Measurements from ENCODE around the gene ZNF76.

ZNF76 gene

GRCh38 chr6:35259194-35259947, at the start of gene ZNF76:
ZNF76 (plus strand) TSS chr6:35259735; CDS start chr6:35281152, 21,417 bp downstream.
- DNase-seq, result peak; percentile 86

- no peak for DNase-seq
These were observed 46.2 kb upstream of the ZNF76 start for GRCh38 chr6:35213298-35213791.

GRCh38 chr6:35213824-35214756, 45.4 kb upstream of the ZNF76 start, which contains the start of gene SCUBE3:
SCUBE3 (plus strand) TSS chr6:35213956; CDS start chr6:35214419, 463 bp downstream.
- peak; percentile 18 for DNase-seq

- DNase-seq, result no peak
These were observed 44.5 kb upstream of the ZNF76 start for GRCh38 chr6:35214869-35215664.

- DNase-seq, result no peak
These were observed 43.7 kb upstream of the ZNF76 start for GRCh38 chr6:35215665-35216411.

GRCh38 chr6:35216412-35216732, 43.2 kb upstream of the ZNF76 start:
- no peak for DNase-seq

- DNase-seq, result no peak
These were observed 42.4 kb upstream of the ZNF76 start for GRCh38 chr6:35216851-35217811.

GRCh38 chr6:35218021-35218420, 41.5 kb upstream of the ZNF76 start:
- no peak for DNase-seq

- no peak for DNase-seq
These were observed 41.1 kb upstream of the ZNF76 start for GRCh38 chr6:35218456-35218855.

GRCh38 chr6:35219683-35220326, 39.7 kb upstream of the ZNF76 start:
- DNase-seq, result no peak

- DNase-seq, result no peak
These were observed 38.8 kb upstream of the ZNF76 start for GRCh38 chr6:35220711-35221110.

- DNase-seq, result no peak
These were observed 36.1 kb upstream of the ZNF76 start for GRCh38 chr6:35223396-35223795.

- no peak for DNase-seq
These were observed 34.8 kb upstream of the ZNF76 start for GRCh38 chr6:35224720-35225119.

- no peak for DNase-seq
These were observed 31.1 kb upstream of the ZNF76 start for GRCh38 chr6:35228481-35228880.

- no peak for DNase-seq
These were observed 30.2 kb upstream of the ZNF76 start for GRCh38 chr6:35229304-35229703.

GRCh38 chr6:35230498-35230897, 29.0 kb upstream of the ZNF76 start:
- DNase-seq, result no peak

GRCh38 chr6:35230950-35231349, 28.6 kb upstream of the ZNF76 start:
- no peak for DNase-seq

- DNase-seq, result no peak
These were observed 28.0 kb upstream of the ZNF76 start for GRCh38 chr6:35231563-35231962.

- no peak for DNase-seq
These were observed 24.6 kb upstream of the ZNF76 start for GRCh38 chr6:35234901-35235300.

GRCh38 chr6:35236223-35236622, 23.3 kb upstream of the ZNF76 start:
- no peak for DNase-seq
